ENCODE results near the gene RGL3.

GRCh38 chr19:11345122-11345803, 73.9 kb downstream of the RGL3 start:
- TF ChIP-seq CTCF (IDR thresholded peaks at IDR 0.05) (no peak), POLR2A (IDR thresholded peaks at IDR 0.05) (no peak), POLR2AphosphoS5 (IDR thresholded peaks at IDR 0.05) (no peak), EP300 (IDR thresholded peaks at IDR 0.05) (no peak)
